NCI-H2227 (cell line): Measurements from ENCODE around the gene PROX2.

Experiments
- DNase-seq: peaks from one replicate; lab custom pipeline; 2025; ENCODE audit not compliant: unreplicated experiment; lab: John Stamatoyannopoulos, UW

The PROX2 gene

DNA sequence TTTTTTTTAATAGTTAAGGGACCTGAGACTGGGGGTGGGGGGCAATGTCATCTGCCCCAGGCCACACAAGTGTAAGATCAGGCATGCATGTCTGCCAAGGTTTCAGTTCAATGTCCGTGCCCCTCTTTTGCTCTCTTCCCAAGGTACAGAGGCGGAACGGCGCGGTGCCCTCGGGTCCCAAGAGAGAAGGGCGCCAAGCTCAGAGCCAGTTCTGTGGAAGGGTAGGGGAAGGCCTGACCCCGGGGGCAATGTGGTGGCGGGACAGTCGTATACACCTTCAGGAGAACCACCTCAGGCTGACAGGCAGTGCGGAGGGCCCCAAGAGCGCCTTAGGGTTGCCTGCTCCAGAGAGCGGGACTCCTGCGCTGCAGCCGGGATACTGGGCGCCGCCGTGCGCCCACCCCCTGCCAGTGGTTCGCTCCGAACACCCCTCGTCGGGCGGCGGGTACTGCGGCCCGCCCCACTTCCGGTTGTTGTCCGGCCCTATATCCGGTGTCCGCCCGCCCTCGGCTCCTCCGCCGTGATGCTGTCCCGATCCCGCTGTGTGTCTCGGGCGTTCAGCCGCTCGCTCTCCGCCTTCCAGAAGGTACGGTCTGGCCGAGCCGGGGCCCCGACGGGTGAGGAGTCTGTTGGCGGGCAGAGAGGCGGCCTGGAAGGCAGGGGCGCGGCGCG is 5.6 kb upstream of the PROX2 start, which contains the start of gene DLST:
Gene DLST, plus strand, starts transcription at position 486 of the 672 bp plus-strand sequence. Its CDS starts 38 bp downstream, at position 524.
- DNase-seq, result peak; percentile 91

DNA sequence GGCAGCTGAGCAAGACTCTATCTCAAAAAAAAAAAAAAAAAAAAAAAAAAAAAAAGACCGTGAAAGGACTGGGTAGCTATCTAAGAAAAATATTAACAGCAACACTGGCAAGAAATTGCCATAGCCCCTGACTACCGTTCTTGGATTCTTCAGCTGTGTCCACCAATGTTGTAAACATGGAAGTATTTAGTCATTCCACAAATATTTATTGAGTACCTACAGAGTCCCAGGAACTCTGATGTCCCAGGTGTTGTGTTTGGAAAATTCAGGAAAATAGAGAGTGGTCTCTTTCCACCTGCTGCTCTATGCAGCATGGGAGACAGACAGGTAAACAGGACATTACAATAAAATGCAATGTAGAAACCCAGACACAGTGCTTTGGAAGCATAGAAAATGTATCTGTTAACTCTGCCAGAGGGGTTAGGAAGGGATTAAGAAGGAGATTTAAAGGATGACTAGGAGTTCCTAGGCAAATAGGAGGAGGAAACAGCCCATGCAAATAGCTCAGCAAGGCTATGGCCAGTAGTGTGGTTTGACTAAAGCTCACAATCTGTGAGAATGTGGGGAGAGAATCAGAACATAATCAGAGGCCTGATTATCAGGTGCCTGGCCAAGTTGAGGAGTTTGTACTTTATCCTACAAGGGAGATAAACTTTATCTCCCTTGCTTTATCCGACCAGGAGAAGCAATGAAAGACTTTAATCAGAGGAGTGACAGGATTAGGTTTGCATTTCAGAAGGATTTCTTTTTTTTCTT is 3.7 kb upstream of the PROX2 start:
- DNase-seq, result no peak

DNA sequence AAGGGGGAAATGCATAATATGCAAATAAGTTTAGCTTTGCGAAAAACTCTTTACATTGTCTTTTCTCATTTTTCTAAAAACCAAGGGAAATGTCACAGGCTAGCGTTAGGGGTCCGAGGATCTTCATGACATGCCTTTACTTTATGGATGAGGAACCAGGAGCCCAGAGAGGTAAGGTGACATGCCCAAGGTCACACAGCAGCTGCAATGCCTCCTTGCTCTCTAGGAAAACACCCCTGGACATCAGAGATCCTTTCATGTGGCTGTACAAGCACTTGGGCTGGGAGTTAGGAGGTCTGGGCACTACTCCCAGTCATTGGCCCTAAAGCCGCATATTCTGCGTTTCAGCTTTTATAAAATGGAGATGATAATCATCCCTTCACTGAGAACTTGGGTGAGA is 741 bp downstream of the PROX2 start:
- no peak for DNase-seq

DNA sequence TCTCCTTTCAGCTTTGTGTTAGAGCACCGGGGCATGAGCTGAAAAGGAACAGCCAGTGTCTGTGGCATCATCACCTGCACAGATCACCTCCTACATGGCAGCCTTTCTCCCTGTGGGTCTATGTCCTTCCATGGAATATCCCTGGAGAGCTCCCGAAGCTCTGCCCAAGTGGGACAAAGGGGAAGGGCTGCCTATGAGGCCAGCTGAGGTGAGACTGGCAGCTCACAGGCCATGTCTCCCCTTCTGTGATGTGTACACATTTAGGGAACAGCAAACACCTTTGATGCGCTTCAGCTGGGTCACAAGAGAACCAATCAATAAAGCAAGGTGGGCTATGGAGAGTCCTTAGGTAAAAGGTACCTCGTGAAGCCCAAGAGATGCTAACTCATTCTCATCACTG is 4.1 kb downstream of the PROX2 start:
- DNase-seq, result no peak

DNA sequence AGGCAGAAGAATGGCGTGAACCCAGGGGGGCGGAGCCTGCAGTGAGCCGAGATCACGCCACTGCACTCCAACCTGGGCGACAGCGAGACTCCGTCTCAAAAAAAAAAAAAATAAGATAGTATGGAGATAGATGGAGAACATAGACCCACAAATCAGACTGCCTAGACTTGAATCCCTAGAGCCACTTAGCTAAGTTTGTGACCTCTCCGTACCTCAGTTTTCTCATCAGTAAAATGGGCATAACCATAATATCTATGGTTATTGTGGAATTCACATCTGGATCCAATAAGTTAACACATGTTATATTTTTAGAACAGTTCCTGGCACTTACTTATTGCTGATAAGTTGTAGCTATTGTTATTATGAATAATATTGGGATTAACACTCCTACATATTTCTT is 7.2 kb downstream of the PROX2 start:
- no peak for DNase-seq

DNA sequence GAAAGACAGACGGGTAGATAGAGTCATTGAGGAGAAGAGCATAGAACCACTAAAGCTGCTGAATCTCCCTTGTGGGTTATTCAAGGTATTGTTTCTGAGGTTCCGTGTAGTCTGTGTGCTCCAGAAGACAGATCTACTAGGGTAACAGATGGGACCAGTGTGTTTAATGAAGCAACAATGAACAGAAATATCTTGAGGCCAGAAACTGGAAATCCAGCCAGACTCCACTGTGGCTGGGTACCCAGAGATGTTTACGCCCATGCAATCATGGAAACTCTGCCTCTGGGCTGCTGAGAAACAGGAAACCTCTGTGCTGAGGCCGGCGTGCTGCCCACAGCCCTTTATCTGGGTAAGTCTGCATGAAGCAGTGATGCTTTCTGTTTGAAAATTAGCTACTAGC is 8.3 kb downstream of the PROX2 start:
- no peak for DNase-seq

DNA sequence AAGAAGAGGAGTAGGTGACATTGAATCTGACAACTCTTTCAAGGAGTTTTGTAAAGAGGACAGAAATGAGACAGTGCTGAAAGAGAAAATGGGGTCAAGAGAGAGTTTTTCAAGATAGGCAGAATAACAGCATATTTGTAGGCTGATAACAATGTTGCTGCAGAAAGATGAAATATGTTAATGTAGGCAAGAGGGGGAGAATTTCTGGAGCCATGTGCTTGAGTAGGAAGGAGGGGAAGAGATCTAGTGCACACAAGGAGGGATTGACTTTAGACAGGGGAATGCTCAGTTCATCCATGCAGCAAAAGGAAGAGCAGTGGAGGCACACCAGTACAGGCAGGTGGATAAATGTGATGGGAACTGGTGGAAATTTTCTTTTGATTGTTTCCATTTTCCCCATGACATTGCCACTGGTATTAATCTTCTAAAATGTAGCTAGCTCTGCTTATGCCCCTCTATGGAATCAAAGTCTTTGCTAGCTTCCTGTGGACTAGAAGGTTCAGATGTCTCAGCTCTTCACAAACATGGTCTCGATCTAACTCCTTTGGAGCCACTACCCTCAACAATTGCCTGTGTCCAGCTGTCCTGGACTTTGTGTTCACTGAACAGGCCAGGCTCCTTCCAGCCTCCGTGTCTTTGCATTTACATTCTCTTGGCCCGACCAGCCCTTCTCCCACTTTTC is 9.1 kb downstream of the PROX2 start:
- no peak for DNase-seq

DNA sequence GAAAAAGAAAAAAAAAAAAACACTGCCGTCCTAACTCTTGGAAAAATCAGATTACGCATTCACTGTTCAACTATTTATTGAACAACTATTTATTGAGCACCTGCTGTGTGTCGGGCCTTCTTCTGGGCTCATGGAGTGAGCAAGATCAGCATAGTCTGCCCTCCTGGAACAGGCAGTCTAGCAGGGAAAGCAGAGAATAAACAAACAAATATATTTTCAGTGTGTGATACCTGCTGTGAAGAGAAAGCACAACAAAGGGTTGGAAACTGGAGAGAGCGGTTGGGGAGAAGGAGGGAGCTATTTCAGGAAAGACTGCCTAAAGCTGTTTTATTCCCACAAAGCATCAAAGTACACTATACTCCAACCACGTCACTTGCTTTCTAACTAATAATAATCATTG is 10.8 kb downstream of the PROX2 start:
- no peak for DNase-seq

DNA sequence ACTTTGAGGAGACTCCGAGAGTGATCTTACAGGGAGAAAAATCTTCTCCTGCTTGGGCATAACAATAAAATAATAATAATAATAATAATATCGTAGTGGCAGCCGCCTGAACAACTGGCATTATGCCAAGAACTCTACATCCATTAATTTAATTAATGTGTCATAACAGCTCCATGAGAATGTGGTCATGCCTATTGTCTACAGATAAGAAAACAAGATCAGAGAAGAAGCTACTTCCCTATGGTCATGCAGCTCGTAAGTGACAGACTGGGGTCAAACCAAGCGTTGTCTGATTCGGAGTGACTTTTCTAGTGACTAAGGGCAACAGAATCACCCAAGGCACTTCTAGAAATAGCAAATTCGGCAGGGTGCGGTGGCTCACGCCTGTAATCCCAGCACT is 11.7 kb downstream of the PROX2 start:
- DNase-seq, result no peak

DNA sequence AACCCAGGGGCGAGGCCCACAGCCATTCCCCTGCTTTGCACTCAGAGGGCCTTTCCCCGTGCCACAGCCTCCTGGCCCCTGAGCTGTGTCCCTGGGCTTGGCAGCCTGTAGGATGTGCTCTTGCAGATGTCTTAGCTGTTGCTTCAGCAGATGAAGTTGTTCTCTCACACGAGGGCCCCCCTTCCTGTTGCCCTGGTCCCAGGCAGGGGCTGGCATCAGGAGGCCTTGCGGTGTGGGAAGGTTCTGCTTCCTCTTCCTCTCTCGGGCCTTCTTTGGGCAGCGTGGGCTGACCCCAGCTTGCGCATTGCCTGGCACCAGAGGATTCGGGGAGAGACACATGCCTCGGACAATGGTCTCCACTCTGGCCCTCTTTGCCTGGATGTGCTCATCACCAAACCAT is 12.7 kb downstream of the PROX2 start:
- no peak for DNase-seq

DNA sequence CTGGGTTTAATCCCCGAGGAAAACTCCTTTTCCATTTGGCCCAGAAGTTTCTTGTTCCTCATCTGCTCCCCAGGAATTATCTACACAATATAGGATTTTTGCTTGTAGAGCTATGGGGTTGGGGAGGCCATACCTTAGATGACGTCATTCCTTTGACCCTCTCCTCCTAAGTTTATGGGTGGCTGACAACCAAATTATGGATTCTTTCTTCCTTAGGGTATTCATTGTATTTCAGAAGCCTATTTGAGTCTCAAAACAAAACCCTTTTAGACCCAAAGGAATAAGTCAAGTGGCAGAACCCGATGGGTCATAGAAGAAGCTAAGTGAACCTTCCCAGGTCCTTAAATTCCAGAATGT is 14.2 kb downstream of the PROX2 start:
- DNase-seq, result no peak

DNA sequence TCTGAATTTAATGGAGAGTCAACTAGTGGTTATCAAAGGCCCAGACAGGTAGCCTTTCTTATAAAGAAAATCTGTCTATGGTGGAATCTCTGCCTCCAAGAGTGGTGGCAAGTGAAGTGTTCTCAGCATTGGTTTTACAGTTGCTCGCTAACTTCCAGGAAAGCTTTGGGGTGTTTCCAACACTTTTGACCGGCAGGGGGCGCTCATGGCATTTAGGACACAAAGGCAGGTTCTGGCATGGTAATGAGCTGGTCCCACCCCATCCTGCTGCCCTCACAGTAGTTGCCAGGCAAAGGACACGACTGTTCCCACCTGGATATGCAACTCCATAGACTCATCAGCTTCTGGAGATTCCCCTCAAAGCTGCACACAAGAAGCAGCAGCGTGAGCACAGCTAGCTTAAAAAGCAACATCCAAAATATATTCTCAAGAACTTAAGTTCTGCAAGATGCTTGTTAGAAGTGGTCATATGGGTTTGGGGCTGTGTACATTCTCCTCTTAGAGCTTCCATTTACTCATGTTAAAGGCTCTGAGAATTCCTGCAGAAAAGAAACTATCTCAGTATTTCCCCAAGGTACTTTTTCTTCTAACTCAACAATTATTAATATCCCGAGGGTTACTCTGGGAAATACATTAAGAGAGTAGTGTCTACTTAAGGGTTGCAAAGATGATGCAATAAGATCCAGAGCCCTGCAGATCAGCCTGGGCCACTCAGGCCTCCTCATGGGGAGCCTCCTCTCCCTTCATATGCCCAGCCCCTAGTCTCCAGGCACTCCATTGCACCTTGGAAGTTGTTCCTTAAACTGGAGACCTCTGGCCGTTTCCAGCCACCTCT is 14.8 kb downstream of the PROX2 start:
- DNase-seq, result peak; percentile 89

DNA sequence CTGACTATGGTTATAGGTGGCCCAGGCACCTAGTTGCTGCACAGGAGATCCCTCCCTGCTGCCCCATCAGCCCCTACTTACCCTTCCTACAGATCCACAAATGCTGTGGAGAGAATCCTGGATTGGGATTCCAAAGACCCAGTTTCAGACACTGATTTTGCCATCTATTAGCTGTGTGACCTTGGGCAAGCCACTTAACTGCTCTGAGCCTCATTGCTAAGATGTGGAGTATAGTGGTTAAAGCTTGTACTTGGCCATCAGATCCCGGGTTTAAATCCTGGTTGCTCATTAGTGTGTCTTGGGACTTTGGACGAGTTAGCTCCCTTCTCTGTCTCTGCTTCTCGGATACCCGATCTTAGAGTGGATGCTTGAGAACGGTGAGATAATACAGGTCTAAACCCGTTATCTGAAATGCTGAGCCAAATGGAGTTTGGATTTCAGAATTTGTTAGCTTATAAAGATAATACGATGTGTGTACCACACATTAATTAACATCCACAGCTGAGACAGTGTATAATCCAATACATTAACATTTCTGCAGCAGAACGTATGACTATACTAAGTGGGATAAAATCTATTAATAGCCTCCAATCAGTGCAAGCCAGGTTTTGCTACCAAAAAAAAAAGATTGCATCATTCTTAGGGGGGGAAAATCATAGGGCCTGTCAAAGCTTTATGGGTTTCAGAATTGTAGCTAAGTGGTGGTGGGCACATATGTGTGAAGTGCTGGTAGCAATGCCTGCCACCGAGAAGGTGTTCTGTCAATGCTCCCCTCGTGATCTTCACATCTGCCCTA is 16.0 kb downstream of the PROX2 start:
- DNase-seq, result no peak

DNA sequence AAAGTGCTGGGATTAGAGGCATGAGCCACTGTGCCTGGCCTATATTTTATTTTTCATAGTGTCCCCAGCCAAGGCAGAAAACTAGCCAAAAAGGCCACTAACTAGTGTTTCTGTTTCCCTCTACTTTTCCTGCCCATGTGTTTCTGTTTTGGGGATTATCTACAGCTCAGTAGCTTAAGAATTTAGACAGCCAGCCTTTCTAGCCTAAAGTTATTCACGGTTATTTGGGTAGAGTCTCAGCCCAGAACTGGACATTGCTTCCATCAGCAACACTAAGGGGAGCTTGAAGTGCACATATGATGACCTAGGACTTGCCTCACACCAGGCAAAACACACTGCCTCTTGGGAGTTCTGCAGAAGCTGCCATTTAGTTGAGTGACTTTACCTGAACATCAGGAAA is 17.9 kb downstream of the PROX2 start:
- DNase-seq, result no peak

DNA sequence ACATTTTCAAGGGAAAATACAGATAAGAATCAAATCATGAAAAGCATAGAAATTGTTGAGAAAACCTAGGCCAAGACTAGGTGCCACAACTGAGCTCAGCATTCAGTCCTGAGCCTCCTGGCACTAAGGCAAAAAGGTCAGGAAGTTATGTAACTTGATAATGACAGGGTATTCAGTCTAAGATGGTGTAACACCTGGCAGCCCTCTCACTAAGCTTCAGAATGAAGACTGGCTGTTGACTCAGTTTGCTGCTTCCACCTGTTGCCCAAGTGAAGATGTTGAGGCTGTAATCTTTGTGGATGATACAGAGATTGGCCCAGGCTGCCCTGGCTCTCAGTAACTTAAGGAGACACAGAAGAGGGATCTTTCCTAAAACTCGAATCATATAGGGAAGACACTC is 19.6 kb downstream of the PROX2 start:
- DNase-seq, result no peak

DNA sequence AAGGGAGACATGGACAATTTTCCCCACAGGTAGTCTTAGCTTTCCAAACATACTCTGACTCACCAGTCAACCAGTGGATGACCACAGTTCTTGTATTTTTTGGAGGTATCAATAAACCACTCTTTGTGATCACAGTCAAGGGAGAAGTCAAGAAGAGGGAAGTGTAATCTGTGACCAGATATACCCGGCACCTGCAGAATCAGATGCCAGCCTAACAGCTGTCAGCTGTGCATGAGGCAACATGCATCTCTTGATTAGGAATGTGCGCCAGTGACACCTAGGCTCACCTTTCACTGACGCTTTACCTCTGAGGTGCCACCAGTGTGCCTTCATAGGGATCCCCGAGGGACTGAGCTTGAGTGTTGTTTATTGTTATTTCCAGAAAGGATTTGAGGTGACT is 20.0 kb downstream of the PROX2 start:
- DNase-seq, result no peak

DNA sequence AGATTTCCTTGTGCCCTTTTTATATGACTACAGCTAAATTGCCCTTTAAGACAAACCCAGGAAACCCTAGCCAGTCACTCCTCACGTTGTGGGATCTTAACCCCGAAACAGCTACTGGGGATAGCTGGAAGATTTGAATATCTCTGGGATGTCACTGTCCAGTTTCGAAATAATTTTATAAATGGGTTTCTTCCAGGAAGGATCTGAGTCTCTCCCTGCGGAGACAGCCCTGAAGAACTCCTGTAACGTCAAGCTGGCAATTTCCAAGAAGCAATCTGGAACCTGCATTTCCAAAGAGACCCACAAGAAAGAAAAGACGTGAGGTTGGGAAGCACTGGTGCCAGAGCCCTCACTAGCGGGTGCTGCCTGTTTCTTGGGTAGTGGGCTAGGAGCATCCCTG is 20.9 kb downstream of the PROX2 start:
- DNase-seq, result no peak

DNA sequence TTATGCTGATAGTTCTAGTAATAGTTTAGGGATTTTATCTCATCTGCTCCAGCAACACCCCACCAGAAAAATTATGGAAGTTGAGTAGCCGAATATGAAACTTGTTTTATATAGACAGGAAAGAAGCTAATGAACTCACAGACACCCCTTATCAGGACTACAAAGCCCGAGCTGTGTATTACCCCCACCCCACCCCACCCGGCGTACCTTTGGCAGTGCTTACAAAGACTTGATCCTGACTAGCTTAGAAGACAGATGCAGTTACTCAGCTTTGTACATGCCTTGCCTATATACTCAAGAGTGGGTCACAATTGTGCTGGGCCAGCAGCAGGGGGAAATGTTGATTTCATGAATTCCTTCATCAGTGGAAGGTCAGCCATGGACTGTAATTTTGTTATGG is 22.4 kb downstream of the PROX2 start:
- no peak for DNase-seq

DNA sequence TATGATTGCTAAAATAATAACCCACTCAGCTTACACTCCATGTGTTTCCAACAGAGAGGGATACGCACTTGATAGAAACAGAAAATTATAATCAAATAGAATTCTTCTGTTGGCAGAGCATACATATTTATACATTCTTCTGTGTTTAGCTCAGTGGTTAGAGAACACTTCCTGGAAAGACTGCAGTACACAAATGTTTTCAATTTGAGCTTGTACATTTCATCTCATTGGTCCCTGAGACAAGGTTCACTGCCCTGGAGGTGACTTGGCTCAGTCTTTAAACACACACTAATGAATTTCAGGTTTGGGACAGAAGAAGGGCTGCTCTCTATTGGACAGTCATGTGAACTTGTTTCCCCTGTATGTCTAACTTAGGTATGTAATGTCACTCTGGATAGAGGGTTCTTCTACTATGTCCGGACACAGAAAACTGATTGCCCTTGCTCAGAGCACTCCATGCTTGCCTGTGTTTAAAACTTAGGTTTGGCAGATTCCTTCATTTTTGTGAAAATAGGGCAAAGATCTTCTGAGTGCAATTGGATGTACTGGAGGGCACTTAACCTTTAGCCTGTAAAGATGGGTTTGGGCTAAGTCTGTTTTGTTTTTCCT is 22.9 kb downstream of the PROX2 start:
- no peak for DNase-seq

DNA sequence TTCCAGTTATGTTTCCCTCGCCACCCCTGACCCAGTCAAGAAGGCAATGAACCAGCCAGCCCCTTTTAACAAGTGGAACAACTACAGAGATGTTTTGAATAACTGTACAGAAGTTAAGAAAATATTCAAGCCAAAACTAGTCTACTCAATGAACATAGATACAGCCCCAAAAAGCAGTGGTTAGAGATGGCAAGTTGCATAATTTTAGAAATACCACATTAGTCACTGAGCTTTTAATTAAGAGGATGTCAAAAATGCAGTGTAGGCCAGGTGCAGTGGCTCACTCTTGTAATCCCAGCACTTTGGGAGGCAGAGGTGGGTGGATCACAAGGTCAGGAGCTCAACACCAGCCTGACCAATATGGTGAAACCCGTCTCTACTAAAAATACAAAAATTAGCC is 27.2 kb downstream of the PROX2 start:
- DNase-seq, result no peak
